ENCODE results near the gene AMHR2. TPM values are rescaled to one million over a fixed set of nuclear protein-coding genes. Genes with fewer than 3 reads are reported as not detected.
"Not testable (repeated sequence)": the region's sequence is repeated elsewhere in the genome, so short reads cannot be mapped to it uniquely, and the experiment has no call there.

The AMHR2 gene
- total RNA-seq, 1 experiment from 2014 or later: not detected

DNA sequence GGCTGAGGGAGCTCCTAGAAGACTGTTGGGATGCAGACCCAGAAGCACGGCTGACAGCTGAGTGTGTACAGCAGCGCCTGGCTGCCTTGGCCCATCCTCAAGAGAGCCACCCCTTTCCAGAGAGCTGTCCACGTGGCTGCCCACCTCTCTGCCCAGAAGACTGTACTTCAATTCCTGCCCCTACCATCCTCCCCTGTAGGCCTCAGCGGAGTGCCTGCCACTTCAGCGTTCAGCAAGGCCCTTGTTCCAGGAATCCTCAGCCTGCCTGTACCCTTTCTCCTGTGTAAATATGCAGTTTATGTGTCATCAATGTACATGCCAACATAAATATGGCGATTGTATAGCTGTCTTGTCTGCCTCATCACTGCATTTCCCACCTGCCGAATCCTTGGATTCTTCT lies 7.5 kb downstream of the AMHR2 start:
- Mint-ChIP-seq H3K36me3 (ENCODE audit: insufficient read depth in 1 of 3, low read depth in 3 of 3) (no peaks in the 10 kb centered on the region), H3K27me3 (ENCODE audit: low read depth) (peaks cover 3% of the 10 kb centered on the region), H3K4me3 (no peak overlapping the region), H3K4me1 (no peaks in the 10 kb centered on the region), H3K9me3 (no peaks in the 10 kb centered on the region), H3K27ac (no peak overlapping the region; a peak in 1 of 7 replicates)
- TF ChIP-seq, protein P1, sequence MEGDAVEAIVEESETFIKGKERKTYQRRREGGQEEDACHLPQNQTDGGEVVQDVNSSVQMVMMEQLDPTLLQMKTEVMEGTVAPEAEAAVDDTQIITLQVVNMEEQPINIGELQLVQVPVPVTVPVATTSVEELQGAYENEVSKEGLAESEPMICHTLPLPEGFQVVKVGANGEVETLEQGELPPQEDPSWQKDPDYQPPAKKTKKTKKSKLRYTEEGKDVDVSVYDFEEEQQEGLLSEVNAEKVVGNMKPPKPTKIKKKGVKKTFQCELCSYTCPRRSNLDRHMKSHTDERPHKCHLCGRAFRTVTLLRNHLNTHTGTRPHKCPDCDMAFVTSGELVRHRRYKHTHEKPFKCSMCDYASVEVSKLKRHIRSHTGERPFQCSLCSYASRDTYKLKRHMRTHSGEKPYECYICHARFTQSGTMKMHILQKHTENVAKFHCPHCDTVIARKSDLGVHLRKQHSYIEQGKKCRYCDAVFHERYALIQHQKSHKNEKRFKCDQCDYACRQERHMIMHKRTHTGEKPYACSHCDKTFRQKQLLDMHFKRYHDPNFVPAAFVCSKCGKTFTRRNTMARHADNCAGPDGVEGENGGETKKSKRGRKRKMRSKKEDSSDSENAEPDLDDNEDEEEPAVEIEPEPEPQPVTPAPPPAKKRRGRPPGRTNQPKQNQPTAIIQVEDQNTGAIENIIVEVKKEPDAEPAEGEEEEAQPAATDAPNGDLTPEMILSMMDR (conservative IDR thresholded peaks at IDR 0.05): no peak
- Histone ChIP-seq H2BK15ac (ENCODE audit: low read depth, low read length) (no peak overlapping the region), H4K20me1 (ENCODE audit: control insufficient read depth, insufficient read depth, insufficient read length) (no peaks in the 10 kb centered on the region), H3K9me3 (ENCODE audit: control insufficient read depth, low read depth, low read length) (no peaks in the 10 kb centered on the region), H4K5ac (ENCODE audit: insufficient read length, low read depth, low read length) (no peak overlapping the region), H2AK5ac (ENCODE audit: insufficient read length, low read length) (no peak overlapping the region), H3K4me1 (ENCODE audit: insufficient read depth, low read length) (no peaks in the 10 kb centered on the region), H3K23ac (ENCODE audit: insufficient read length, low read depth, low read length) (no peak overlapping the region), H2BK20ac (ENCODE audit: low read depth, low read length, poor library complexity, severe bottlenecking) (no peak overlapping the region), H2BK12ac (ENCODE audit: insufficient read length, low read depth, low read length) (no peak overlapping the region), H2AFZ (ENCODE audit: low read length) (no peak overlapping the region), H3K79me1 (ENCODE audit: insufficient read depth, low read depth, low read length, poor library complexity, severe bottlenecking) (no peaks in the 10 kb centered on the region), H3K9ac (ENCODE audit: extremely low read depth, insufficient read length, low read length) (no peak overlapping the region), H2BK5ac (ENCODE audit: insufficient read length, low read length) (no peak overlapping the region), H3K27ac (ENCODE audit: insufficient read length, low read depth, low read length) (no peak overlapping the region), H3K23me2 (ENCODE audit: insufficient read length, low read depth, low read length, poor library complexity, severe bottlenecking) (no peaks in the 10 kb centered on the region), H3K4ac (ENCODE audit: low read depth, low read length) (no peak overlapping the region), H3K14ac (ENCODE audit: insufficient read depth, low read length) (no peak overlapping the region), H2BK120ac (ENCODE audit: low read depth, low read length, poor library complexity, severe bottlenecking) (no peak overlapping the region), H3K18ac (ENCODE audit: insufficient read length, low read depth, low read length) (no peak overlapping the region), H4K91ac (ENCODE audit: insufficient read length, low read depth, low read length) (no peak overlapping the region), H3K4me2 (ENCODE audit: insufficient read depth, insufficient read length, low read length) (no peak overlapping the region), H3T11ph (ENCODE audit: low read length) (no peak overlapping the region), H3K79me2 (ENCODE audit: insufficient read depth, low read length) (no peaks in the 10 kb centered on the region), H4K8ac (replicated peaks; ENCODE audit: insufficient read length, low read depth, low read length) (no peak overlapping the region), H3K27me3 (ENCODE audit: insufficient read depth, low read length) (no peaks in the 10 kb centered on the region), H3K56ac (ENCODE audit: insufficient read length, low read depth, low read length) (no peak overlapping the region)
- no CpG with 5 or more reads among the region's 7 CpGs for WGBS (ENCODE audit: extremely low coverage, insufficient read length, low lambda C conversion rate)
- DNase-seq: no peak

DNA sequence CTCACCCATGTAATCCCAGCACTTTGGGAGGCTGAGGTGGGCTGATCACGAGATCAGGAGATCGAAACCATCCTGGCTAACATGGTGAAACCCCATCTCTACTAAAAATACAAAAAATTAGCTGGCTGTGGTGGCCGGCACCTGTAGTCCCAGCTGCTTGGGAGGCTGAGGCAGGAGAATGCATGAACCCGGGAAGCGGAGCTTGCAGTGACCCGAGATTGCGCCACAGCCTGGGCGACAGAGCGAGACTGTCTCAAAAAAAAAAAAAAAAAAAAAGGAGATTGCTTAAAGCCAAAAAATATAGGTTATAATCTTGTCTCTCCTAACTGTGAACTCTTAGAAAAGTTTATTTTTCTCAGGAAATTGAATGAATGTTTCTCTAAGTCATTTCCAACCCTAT lies 11.7 kb downstream of the AMHR2 start:
- not testable (repeated sequence) for H3K9ac ChIP-seq (ENCODE audit: extremely low read depth, insufficient read length, low read length)

More for the DNA sequence above, 11.7 kb downstream of the AMHR2 start:
- H3K79me2 ChIP-seq (ENCODE audit: insufficient read depth, low read length); H2BK15ac ChIP-seq (ENCODE audit: low read depth, low read length); H3K9me3 ChIP-seq (ENCODE audit: control insufficient read depth, low read depth, low read length); DNase-seq; H3K9me3 Mint-ChIP-seq; H2BK12ac ChIP-seq (ENCODE audit: insufficient read length, low read depth, low read length); H3K4ac ChIP-seq (ENCODE audit: low read depth, low read length); H3K36me3 Mint-ChIP-seq (ENCODE audit: insufficient read depth in 1 of 3, low read depth in 3 of 3); H2BK5ac ChIP-seq (ENCODE audit: insufficient read length, low read length); H3K27me3 Mint-ChIP-seq (ENCODE audit: low read depth); H3K4me1 ChIP-seq (ENCODE audit: insufficient read depth, low read length); H3K18ac ChIP-seq (ENCODE audit: insufficient read length, low read depth, low read length); H3K27ac ChIP-seq (ENCODE audit: insufficient read length, low read depth, low read length); H3K4me3 Mint-ChIP-seq; H3K14ac ChIP-seq (ENCODE audit: insufficient read depth, low read length); H2BK20ac ChIP-seq (ENCODE audit: low read depth, low read length, poor library complexity, severe bottlenecking); H2AFZ ChIP-seq (ENCODE audit: low read length); H3K56ac ChIP-seq (ENCODE audit: insufficient read length, low read depth, low read length); H3K4me1 Mint-ChIP-seq; H3K27me3 ChIP-seq (ENCODE audit: insufficient read depth, low read length); H4K91ac ChIP-seq (ENCODE audit: insufficient read length, low read depth, low read length); H3T11ph ChIP-seq (ENCODE audit: low read length); H3K27ac Mint-ChIP-seq; H4K5ac ChIP-seq (ENCODE audit: insufficient read length, low read depth, low read length); H4K8ac ChIP-seq (replicated peaks; ENCODE audit: insufficient read length, low read depth, low read length); H2BK120ac ChIP-seq (ENCODE audit: low read depth, low read length, poor library complexity, severe bottlenecking); H3K23me2 ChIP-seq (ENCODE audit: insufficient read length, low read depth, low read length, poor library complexity, severe bottlenecking); H3K23ac ChIP-seq (ENCODE audit: insufficient read length, low read depth, low read length); H2AK5ac ChIP-seq (ENCODE audit: insufficient read length, low read length); H3K4me2 ChIP-seq (ENCODE audit: insufficient read depth, insufficient read length, low read length); H3K79me1 ChIP-seq (ENCODE audit: insufficient read depth, low read depth, low read length, poor library complexity, severe bottlenecking); H4K20me1 ChIP-seq (ENCODE audit: control insufficient read depth, insufficient read depth, insufficient read length): not testable (repeated sequence)
- no CpG with 5 or more reads among the region's 9 CpGs for WGBS (ENCODE audit: extremely low coverage, insufficient read length, low lambda C conversion rate)
